ENCODE data around the gene C16orf92.

Gene C16orf92

DNA sequence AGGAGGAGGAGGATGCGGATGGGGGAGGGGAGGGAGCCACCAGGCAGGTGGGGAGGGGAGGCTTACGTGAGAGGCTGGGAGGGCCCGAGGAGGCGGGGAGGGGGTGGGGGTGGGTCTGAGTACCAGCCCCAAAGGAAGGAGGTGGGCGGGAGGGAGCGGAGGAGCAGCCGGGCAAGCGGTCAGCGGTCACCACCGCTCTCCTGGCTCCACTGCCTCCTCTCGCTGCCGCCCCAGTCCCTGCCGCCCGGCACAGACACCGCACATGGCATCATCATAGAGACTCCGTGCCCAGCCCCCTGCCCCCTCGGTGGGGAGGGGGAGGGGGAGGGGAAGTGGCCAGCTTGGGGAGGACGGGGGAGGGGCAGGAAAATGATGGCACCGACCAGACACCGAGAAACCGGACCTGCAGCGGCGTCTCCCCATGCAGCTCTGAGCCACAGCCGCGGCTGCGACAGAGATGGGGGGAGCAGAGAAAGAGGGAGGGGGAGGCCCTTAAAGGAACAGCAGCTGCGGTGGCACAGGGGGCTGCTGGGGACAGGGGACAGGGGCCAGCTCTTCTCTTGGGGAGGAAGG is 7.9 kb downstream of the C16orf92 start, which contains the start of gene TLCD3B:
TSS of gene TLCD3B (minus strand) at position 431 of the 573 bp plus-strand sequence. CDS start 744 bp downstream, outside the sequence.
- peak; percentile 61 for ATAC-seq
- TF ChIP-seq TCF4 (CRISPR knock-in tag; IDR thresholded peaks at IDR 0.05; ENCODE audit: borderline replicate concordance) (no peak), ZNF8 (CRISPR knock-in tag; IDR thresholded peaks at IDR 0.05) (no peak), ZC3H10 (CRISPR knock-in tag; IDR thresholded peaks at IDR 0.05) (no peak), GLIS3 (CRISPR knock-in tag; IDR thresholded peaks at IDR 0.05) (no peak)

DNA sequence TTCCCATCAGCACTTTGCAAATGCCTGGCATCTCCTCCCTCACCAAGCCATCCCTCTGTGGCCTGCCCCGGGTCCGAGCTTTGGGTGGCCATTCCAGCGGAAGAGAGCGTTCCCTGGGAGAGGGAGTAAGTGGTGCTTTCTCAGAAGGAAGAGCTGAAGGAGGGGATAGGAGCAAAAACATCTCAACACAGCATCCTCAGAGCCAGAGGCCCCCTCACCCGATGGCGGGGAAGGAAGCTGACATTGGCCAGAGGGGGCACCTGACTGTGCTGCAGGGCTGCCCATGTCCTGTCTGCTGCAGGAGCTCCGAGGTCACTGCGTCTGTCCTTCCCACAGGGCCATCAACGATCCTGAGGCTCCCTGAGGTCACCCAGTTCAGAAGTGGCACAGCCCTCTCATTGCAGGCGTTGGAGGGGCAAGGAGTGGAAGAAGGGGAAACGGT is 8.5 kb downstream of the C16orf92 start:
- peak; percentile 93 for TF ChIP-seq ZNF70 (CRISPR knock-in tag; IDR thresholded peaks at IDR 0.05)
- no peak for TF ChIP-seq ZNF565 (CRISPR knock-in tag; conservative IDR thresholded peaks at IDR 0.05; ENCODE audit: low read depth)
- peak; percentile 4; the same call in 1 of the 3 replicates for ATAC-seq

DNA sequence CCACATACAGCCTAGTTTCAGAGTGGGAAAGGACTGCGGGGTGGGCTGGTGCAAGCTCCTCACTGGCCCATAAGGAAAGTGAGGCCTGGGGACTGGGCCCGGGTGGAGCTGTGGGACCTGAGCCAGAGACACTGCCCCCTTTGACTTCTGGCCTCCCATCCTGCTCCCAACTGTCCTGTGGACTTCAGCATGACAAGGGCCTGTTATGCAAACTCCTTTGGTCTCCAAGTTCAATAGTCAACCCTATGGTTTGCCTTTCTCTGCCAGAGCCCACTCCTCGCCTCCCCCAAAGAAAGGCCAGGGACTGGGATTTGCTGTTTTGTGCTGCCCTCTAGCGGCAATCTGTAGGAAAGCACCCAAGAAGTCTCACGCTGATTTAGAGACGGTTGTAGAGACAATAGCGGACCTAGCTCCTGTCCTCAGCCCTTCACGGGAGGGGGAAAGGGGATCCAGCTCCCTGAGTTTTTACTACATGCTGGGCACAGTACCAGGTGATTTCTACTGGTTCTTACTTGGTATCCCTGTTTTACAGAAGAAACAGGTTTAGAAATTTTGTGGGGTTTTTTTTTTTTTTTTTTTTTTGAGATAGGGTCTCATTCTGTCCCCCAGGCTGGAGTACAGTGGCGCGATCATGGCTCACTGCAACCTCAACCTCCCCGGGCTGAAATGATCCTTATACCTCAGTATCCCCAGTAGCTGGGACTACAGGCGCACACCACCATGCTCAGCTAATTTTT is 9.3 kb downstream of the C16orf92 start:
- peak; percentile 74 for ATAC-seq

DNA sequence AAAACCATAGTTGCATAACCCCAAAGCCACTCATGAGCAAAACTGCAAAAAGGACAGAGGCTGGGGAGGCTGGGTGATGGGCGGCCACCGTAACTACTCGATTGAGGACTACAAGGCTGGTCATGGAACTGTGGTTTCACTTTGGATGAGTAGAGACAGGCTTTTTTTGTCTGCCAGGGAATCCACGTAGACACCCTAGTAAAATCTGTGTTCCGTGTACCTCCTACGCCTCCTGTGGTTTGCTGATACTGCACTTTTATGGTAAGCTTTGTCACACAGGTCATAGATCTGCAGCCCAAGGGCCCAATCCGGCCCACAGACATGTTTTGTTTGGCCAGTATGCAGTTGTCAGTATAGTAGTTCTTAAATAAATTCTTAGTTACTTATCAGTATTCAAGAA is 10.3 kb downstream of the C16orf92 start:
- no peak for ATAC-seq
- no peak for TF ChIP-seq RARB (CRISPR knock-in tag; IDR thresholded peaks at IDR 0.05)
- TF ChIP-seq ZNF8 (CRISPR knock-in tag; IDR thresholded peaks at IDR 0.05): no peak
- no peak for TF ChIP-seq TOX (CRISPR knock-in tag; IDR thresholded peaks at IDR 0.05; ENCODE audit: borderline replicate concordance)
- TF ChIP-seq, protein P1, sequence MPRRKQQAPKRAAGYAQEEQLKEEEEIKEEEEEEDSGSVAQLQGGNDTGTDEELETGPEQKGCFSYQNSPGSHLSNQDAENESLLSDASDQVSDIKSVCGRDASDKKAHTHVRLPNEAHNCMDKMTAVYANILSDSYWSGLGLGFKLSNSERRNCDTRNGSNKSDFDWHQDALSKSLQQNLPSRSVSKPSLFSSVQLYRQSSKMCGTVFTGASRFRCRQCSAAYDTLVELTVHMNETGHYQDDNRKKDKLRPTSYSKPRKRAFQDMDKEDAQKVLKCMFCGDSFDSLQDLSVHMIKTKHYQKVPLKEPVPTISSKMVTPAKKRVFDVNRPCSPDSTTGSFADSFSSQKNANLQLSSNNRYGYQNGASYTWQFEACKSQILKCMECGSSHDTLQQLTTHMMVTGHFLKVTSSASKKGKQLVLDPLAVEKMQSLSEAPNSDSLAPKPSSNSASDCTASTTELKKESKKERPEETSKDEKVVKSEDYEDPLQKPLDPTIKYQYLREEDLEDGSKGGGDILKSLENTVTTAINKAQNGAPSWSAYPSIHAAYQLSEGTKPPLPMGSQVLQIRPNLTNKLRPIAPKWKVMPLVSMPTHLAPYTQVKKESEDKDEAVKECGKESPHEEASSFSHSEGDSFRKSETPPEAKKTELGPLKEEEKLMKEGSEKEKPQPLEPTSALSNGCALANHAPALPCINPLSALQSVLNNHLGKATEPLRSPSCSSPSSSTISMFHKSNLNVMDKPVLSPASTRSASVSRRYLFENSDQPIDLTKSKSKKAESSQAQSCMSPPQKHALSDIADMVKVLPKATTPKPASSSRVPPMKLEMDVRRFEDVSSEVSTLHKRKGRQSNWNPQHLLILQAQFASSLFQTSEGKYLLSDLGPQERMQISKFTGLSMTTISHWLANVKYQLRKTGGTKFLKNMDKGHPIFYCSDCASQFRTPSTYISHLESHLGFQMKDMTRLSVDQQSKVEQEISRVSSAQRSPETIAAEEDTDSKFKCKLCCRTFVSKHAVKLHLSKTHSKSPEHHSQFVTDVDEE (CRISPR knock-in tag; IDR thresholded peaks at IDR 0.05): no peak
- TF ChIP-seq ZFP3 (CRISPR knock-in tag; IDR thresholded peaks at IDR 0.05): no peak
- TF ChIP-seq, protein P2, sequence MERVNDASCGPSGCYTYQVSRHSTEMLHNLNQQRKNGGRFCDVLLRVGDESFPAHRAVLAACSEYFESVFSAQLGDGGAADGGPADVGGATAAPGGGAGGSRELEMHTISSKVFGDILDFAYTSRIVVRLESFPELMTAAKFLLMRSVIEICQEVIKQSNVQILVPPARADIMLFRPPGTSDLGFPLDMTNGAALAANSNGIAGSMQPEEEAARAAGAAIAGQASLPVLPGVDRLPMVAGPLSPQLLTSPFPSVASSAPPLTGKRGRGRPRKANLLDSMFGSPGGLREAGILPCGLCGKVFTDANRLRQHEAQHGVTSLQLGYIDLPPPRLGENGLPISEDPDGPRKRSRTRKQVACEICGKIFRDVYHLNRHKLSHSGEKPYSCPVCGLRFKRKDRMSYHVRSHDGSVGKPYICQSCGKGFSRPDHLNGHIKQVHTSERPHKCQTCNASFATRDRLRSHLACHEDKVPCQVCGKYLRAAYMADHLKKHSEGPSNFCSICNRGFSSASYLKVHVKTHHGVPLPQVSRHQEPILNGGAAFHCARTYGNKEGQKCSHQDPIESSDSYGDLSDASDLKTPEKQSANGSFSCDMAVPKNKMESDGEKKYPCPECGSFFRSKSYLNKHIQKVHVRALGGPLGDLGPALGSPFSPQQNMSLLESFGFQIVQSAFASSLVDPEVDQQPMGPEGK (CRISPR knock-in tag; IDR thresholded peaks at IDR 0.05; ENCODE audit: borderline replicate concordance): no peak
- TF ChIP-seq ZFP30 (CRISPR knock-in tag; IDR thresholded peaks at IDR 0.05): no peak
- no peak for TF ChIP-seq BACH2 (CRISPR knock-in tag; IDR thresholded peaks at IDR 0.05; ENCODE audit: borderline replicate concordance)

More for the DNA sequence above, 9.3 kb downstream of the C16orf92 start:
- TF ChIP-seq ARNTL (CRISPR knock-in tag; IDR thresholded peaks at IDR 0.05; ENCODE audit: borderline replicate concordance, low read depth) (no peak), ZFP30 (CRISPR knock-in tag; IDR thresholded peaks at IDR 0.05) (no peak), ZNF8 (CRISPR knock-in tag; IDR thresholded peaks at IDR 0.05) (no peak), BACH2 (CRISPR knock-in tag; IDR thresholded peaks at IDR 0.05; ENCODE audit: borderline replicate concordance) (no peak), SNAI2 (CRISPR knock-in tag; IDR thresholded peaks at IDR 0.05) (no peak), TOX (CRISPR knock-in tag; IDR thresholded peaks at IDR 0.05; ENCODE audit: borderline replicate concordance) (no peak), GLIS3 (CRISPR knock-in tag; IDR thresholded peaks at IDR 0.05) (no peak), ZFP3 (CRISPR knock-in tag; IDR thresholded peaks at IDR 0.05) (no peak), PPARA (CRISPR knock-in tag; IDR thresholded peaks at IDR 0.05; ENCODE audit: borderline replicate concordance) (no peak), ESRRG (CRISPR knock-in tag; IDR thresholded peaks at IDR 0.05) (no peak), ZNF565 (CRISPR knock-in tag; conservative IDR thresholded peaks at IDR 0.05; ENCODE audit: low read depth) (no peak), CSDC2 (CRISPR knock-in tag; IDR thresholded peaks at IDR 0.05) (no peak), ZNF70 (CRISPR knock-in tag; IDR thresholded peaks at IDR 0.05) (no peak)
- TF ChIP-seq, protein P1 (CRISPR knock-in tag; IDR thresholded peaks at IDR 0.05): no peak
- TF ChIP-seq, protein P3, sequence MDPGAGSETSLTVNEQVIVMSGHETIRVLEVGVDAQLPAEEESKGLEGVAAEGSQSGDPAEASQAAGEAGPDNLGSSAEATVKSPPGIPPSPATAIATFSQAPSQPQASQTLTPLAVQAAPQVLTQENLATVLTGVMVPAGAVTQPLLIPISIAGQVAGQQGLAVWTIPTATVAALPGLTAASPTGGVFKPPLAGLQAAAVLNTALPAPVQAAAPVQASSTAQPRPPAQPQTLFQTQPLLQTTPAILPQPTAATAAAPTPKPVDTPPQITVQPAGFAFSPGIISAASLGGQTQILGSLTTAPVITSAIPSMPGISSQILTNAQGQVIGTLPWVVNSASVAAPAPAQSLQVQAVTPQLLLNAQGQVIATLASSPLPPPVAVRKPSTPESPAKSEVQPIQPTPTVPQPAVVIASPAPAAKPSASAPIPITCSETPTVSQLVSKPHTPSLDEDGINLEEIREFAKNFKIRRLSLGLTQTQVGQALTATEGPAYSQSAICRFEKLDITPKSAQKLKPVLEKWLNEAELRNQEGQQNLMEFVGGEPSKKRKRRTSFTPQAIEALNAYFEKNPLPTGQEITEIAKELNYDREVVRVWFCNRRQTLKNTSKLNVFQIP (CRISPR knock-in tag; IDR thresholded peaks at IDR 0.05; ENCODE audit: borderline replicate concordance, low read depth): no peak
- TF ChIP-seq, protein P4, sequence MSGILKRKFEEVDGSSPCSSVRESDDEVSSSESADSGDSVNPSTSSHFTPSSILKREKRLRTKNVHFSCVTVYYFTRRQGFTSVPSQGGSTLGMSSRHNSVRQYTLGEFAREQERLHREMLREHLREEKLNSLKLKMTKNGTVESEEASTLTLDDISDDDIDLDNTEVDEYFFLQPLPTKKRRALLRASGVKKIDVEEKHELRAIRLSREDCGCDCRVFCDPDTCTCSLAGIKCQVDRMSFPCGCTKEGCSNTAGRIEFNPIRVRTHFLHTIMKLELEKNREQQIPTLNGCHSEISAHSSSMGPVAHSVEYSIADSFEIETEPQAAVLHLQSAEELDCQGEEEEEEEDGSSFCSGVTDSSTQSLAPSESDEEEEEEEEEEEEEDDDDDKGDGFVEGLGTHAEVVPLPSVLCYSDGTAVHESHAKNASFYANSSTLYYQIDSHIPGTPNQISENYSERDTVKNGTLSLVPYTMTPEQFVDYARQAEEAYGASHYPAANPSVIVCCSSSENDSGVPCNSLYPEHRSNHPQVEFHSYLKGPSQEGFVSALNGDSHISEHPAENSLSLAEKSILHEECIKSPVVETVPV (CRISPR knock-in tag; IDR thresholded peaks at IDR 0.05): no peak
- TF ChIP-seq, protein P5, sequence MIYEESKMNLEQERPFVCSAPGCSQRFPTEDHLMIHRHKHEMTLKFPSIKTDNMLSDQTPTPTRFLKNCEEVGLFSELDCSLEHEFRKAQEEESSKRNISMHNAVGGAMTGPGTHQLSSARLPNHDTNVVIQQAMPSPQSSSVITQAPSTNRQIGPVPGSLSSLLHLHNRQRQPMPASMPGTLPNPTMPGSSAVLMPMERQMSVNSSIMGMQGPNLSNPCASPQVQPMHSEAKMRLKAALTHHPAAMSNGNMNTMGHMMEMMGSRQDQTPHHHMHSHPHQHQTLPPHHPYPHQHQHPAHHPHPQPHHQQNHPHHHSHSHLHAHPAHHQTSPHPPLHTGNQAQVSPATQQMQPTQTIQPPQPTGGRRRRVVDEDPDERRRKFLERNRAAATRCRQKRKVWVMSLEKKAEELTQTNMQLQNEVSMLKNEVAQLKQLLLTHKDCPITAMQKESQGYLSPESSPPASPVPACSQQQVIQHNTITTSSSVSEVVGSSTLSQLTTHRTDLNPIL (CRISPR knock-in tag; IDR thresholded peaks at IDR 0.05; ENCODE audit: low read depth): no peak
